ENCODE measurements around the gene IFT80. TPM values are rescaled to one million over a fixed set of nuclear protein-coding genes. Genes with fewer than 3 reads are reported as not detected.

IFT80 gene
- total and polyA plus RNA-seq, 2 donors (not counting 3 experiments of a cell fraction or from before 2014, with no cell fraction given): 7.3 to 22.5 TPM

- POLR2A ChIA-PET: interaction anchor here (0.6 kb wide), 1 partner anchor 374 kb away, joined by 9 read pairs; no protein-coding TSS in a partner anchor
Observed at GRCh38 chr3:160412477-160412876, 13.5 kb upstream of the IFT80 start.

More at GRCh38 chr3:160412477-160412876, 13.5 kb upstream of the IFT80 start:
- H3K9ac ChIP-seq (replicated peaks; ENCODE audit: extremely low read depth, insufficient read depth, low read length): no peak overlapping the region
- intact Hi-C loops (cut with micrococcal nuclease): loop anchor here (2.0 to 5.0 kb wide), 4 partner anchors 74 to 530 kb away; partner anchors contain the start of gene C3orf80
- H3K9me1 ChIP-seq (replicated peaks; ENCODE audit: control insufficient read depth, extremely low read depth, insufficient read depth, low read length): no peaks in the 10 kb centered on the region
- TF ChIP-seq FOS (IDR thresholded peaks at IDR 0.05; ENCODE audit: borderline replicate concordance, insufficient read depth, low read length) (no peak), CTCF (IDR thresholded peaks at IDR 0.05; ENCODE audit: extremely low read depth in 1 of 2, insufficient read depth in 1 of 2, low read depth in 1 of 2, low read length in 2 of 2) (no peak), EZH2 (IDR thresholded peaks at IDR 0.05; ENCODE audit: borderline replicate concordance, low read depth, low read length, severe bottlenecking) (no peak), POLR2AphosphoS5 (IDR thresholded peaks at IDR 0.05; ENCODE audit: insufficient read depth, low read depth, low read length) (no peak), MAX (IDR thresholded peaks at IDR 0.05; ENCODE audit: insufficient read depth, insufficient read length) (no peak), JUN (IDR thresholded peaks at IDR 0.05; ENCODE audit: borderline replicate concordance, insufficient read depth, insufficient read length, low read depth) (no peak), MYC (IDR thresholded peaks at IDR 0.05; ENCODE audit: low read depth, low read length) (no peak), GATA2 (IDR thresholded peaks at IDR 0.05; ENCODE audit: insufficient read depth, insufficient read length, low read depth, low read length) (no peak), POLR2A (IDR thresholded peaks at IDR 0.05; ENCODE audit: low read depth, low read length) (no peak)
- FAIRE-seq (no peak), DNase-seq (ENCODE audit: low read depth, low spot score) (no peak)
- no peak overlapping the region for H3K4me2 ChIP-seq (ENCODE audit: insufficient read depth, low read length)
- no peaks in the 10 kb centered on the region for H3K27me3 ChIP-seq (ENCODE audit: control insufficient read depth in 2 of 2, insufficient read depth in 2 of 2, low read length in 2 of 2)
- dilution Hi-C loops (cut with MboI; ENCODE audit: extremely low pct_ligation_motif_present, low sequenced_read_pairs): no loop called here
- H3K27ac ChIP-seq (ENCODE audit: insufficient read depth, low read depth, low read length): no peak overlapping the region
- peaks cover 0 to 33% of the 10 kb centered on the region in 2 experiments for H3K36me3 ChIP-seq (ENCODE audit: control insufficient read depth in 2 of 2, extremely low read depth in 1 of 2, insufficient read depth in 2 of 2, low read length in 2 of 2)
- H3K4me1 ChIP-seq (ENCODE audit: control insufficient read depth, extremely low read depth, insufficient read depth, low read length): peaks cover 8% of the 10 kb centered on the region
- no TSS peak for BruUV-seq (replicated peaks)
- peaks cover 77% of the 10 kb centered on the region for H3K79me2 ChIP-seq (ENCODE audit: control insufficient read depth, insufficient read depth, low read length)
- H2AFZ ChIP-seq (ENCODE audit: low read depth, low read length): no peak overlapping the region
- no peak overlapping the region for H3K4me3 ChIP-seq (replicated peaks in 1 of 3; ENCODE audit: insufficient read depth in 1 of 3, low read depth in 1 of 3, low read length in 3 of 3)
- no peaks in the 10 kb centered on the region for H4K20me1 ChIP-seq (replicated peaks; ENCODE audit: control insufficient read depth, extremely low read depth, insufficient read depth, low read length)
- H3K9me3 ChIP-seq (replicated peaks; ENCODE audit: control insufficient read depth, insufficient read depth, low read length): no peaks in the 10 kb centered on the region
- CTCF ChIA-PET: interaction anchor here (0.9 to 4.7 kb wide), 8 partner anchors 9 to 424 kb away, joined by 3 to 81 read pairs (median 6); partner anchors contain the start of genes IL12A and SMC4

All from endothelial cell of umbilical vein (primary cell).